Mesenteric fat pad (tissue), 1 donor: ENCODE data around the gene MED7. TPM values are rescaled to one million over a fixed set of nuclear protein-coding genes. Genes with fewer than 3 reads are reported as not detected.
"Not testable (repeated sequence)": the region's sequence is repeated elsewhere in the genome, so short reads cannot be mapped to it uniquely, and the experiment has no call there.

Source experiments
- DNase-seq: peaks from one replicate; pipeline ENCODE4 v3.0.0-alpha.2; 2020; ENCODE audit warnings: low spot score
- long read RNA-seq: library from polyadenylated mRNA; unstranded; transcript quantifications from one replicate; pipeline ENCODE4 v2.0.0, GENCODE V29; 2020
- total RNA-seq: library from RNA; stranded (reverse); fragmentation: NEBNext Ultra II Directional; extraction: Animal tissue kit (Norgen Biotek cat#: 25700); gene quantifications from one replicate; pipeline ENCODE4 v1.2.1, GENCODE V29; 2021
- donor health status: DM: yes; HTN: yes; CAD: no.

MED7 gene
- total RNA-seq = 10.7 TPM
- long read RNA-seq, transcript MED7-202 (2 exons, 1,382 nt) = minor isoform, 9 of 34 reads
- long read RNA-seq, transcript MED7-201 (2 exons, 2,402 nt) = major isoform, 23 of 34 reads
- long read RNA-seq, partial matches to known transcripts = 1 of 34 reads
- long read RNA-seq, other reads (novel, unspliced or antisense) = 1 of 34 reads

- peak; percentile 93 for DNase-seq
Observed at GRCh38 chr5:157142317-157143126, at the start of gene MED7. Gene MED7 (minus strand): TSS chr5:157142865. CDS start chr5:157139431, 3,434 bp downstream.

- DNase-seq = no peak
Observed at GRCh38 chr5:157189223-157189622, 46.6 kb upstream of the MED7 start.

GRCh38 chr5:157188270-157188669, 45.6 kb upstream of the MED7 start:
- DNase-seq = no peak

- no peak for DNase-seq
Observed at GRCh38 chr5:157187046-157187754, 44.5 kb upstream of the MED7 start.

GRCh38 chr5:157186309-157187045, 43.8 kb upstream of the MED7 start:
- no peak for DNase-seq

- DNase-seq = not testable (repeated sequence)
Observed at GRCh38 chr5:157185122-157185521, 42.5 kb upstream of the MED7 start.

GRCh38 chr5:157184117-157184670, 41.5 kb upstream of the MED7 start:
- no peak for DNase-seq

GRCh38 chr5:157182143-157182757, 39.6 kb upstream of the MED7 start:
- no peak for DNase-seq

GRCh38 chr5:157180374-157181264, 38.0 kb upstream of the MED7 start, which contains the start of gene ITK:
Gene ITK (plus strand): TSS chr5:157180840. CDS start chr5:157180978, 138 bp downstream.
- no peak for DNase-seq

- no peak for DNase-seq
Observed at GRCh38 chr5:157178966-157179365, 36.3 kb upstream of the MED7 start.

- DNase-seq = no peak
Observed at GRCh38 chr5:157177953-157178352, 35.3 kb upstream of the MED7 start.

- DNase-seq = no peak
Observed at GRCh38 chr5:157175071-157175612, 32.5 kb upstream of the MED7 start.

GRCh38 chr5:157172403-157172802, 29.7 kb upstream of the MED7 start:
- no peak for DNase-seq

- DNase-seq = no peak
Observed at GRCh38 chr5:157168286-157168685, 25.6 kb upstream of the MED7 start.

- DNase-seq = no peak
Observed at GRCh38 chr5:157167214-157167621, 24.6 kb upstream of the MED7 start.

- no peak for DNase-seq
Observed at GRCh38 chr5:157166214-157167213, 23.8 kb upstream of the MED7 start, which contains the start of gene GARIN3. Gene GARIN3 (minus strand): TSS chr5:157166264. CDS start chr5:157166168, 96 bp downstream.

- no peak for DNase-seq
Observed at GRCh38 chr5:157165668-157166067, 23.0 kb upstream of the MED7 start.

- DNase-seq = no peak
Observed at GRCh38 chr5:157165261-157165660, 22.6 kb upstream of the MED7 start.
